ENCODE data around the gene KRT9. TPM values are rescaled to one million over a fixed set of nuclear protein-coding genes. Genes with fewer than 3 reads are reported as not detected.
"Not testable (repeated sequence)": the region's sequence is repeated elsewhere in the genome, so short reads cannot be mapped to it uniquely, and the experiment has no call there.

The KRT9 gene
- polyA plus RNA-seq, 3 donors = not detected

GRCh38 chr17:41617698-41618097 lies 45.8 kb upstream of the KRT9 start:
- H3K4me2 ChIP-seq (replicated peaks; ENCODE audit: extremely low read depth, low read length, poor library complexity, severe bottlenecking) = no peak overlapping the region
- H3K4me1 ChIP-seq (ENCODE audit: control insufficient read depth in 1 of 2, insufficient read depth in 2 of 2, low read length in 2 of 2) = no peaks in the 10 kb centered on the region
- no peaks in the 10 kb centered on the region for H3K9me3 Mint-ChIP-seq
- intact Hi-C loops (cut with micrococcal nuclease) = no loop called here
- no peaks in the 10 kb centered on the region for H4K20me1 ChIP-seq (ENCODE audit: insufficient read depth, low read length)
- H3K9me3 ChIP-seq (replicated peaks in 1 of 2; ENCODE audit: control insufficient read depth in 1 of 2, insufficient read depth in 1 of 2, low read length in 2 of 2) = no peaks in the 10 kb centered on the region
- no peak overlapping the region for H3K4me3 Mint-ChIP-seq
- H3K27me3 ChIP-seq (ENCODE audit: control insufficient read depth in 2 of 2, insufficient read depth in 2 of 2, low read length in 2 of 2) = no peaks in the 10 kb centered on the region
- no peak for TF ChIP-seq CTCF (IDR thresholded peaks at IDR 0.05)
- no peak for DNase-seq
- H3K27me3 Mint-ChIP-seq (ENCODE audit: low read depth in 3 of 3) = peaks cover 1 to 8% (median 4%) of the 10 kb centered on the region in 3 donors
- no peak overlapping the region for H3K4me3 ChIP-seq (replicated peaks in 1 of 3; ENCODE audit: low read depth in 2 of 3, low read length in 3 of 3)
- no peaks in the 10 kb centered on the region for H3K36me3 ChIP-seq (replicated peaks in 1 of 2; ENCODE audit: control insufficient read depth in 1 of 2, insufficient read depth in 2 of 2, low read length in 2 of 2)
- H3K27ac Mint-ChIP-seq = no peak overlapping the region
- H3K79me2 ChIP-seq (ENCODE audit: insufficient read depth, low read length) = no peaks in the 10 kb centered on the region
- H3K36me3 Mint-ChIP-seq = no peaks in the 10 kb centered on the region
- 88% methylated on average over 6 of the region's 11 CpGs for WGBS (ENCODE audit: insufficient coverage)
- H2AFZ ChIP-seq (ENCODE audit: insufficient read depth, low read depth, low read length, poor library complexity, severe bottlenecking) = no peak overlapping the region
- no peaks in the 10 kb centered on the region for H3K4me1 Mint-ChIP-seq
- no peak overlapping the region for H3K27ac ChIP-seq (ENCODE audit: low read depth in 1 of 2, low read length in 2 of 2)
- H3K9ac ChIP-seq (ENCODE audit: insufficient read depth, low read length, poor library complexity, severe bottlenecking) = no peak overlapping the region

- Histone ChIP-seq H3K36me3 (replicated peaks in 1 of 2; ENCODE audit: control insufficient read depth in 1 of 2, insufficient read depth in 2 of 2, low read length in 2 of 2) (no peaks in the 10 kb centered on the region), H3K4me2 (replicated peaks; ENCODE audit: extremely low read depth, low read length, poor library complexity, severe bottlenecking) (no peak overlapping the region), H3K27ac (ENCODE audit: low read depth in 1 of 2, low read length in 2 of 2) (no peak overlapping the region), H3K9me3 (replicated peaks in 1 of 2; ENCODE audit: control insufficient read depth in 1 of 2, insufficient read depth in 1 of 2, low read length in 2 of 2) (no peaks in the 10 kb centered on the region), H3K79me2 (ENCODE audit: insufficient read depth, low read length) (no peaks in the 10 kb centered on the region), H3K4me1 (ENCODE audit: control insufficient read depth in 1 of 2, insufficient read depth in 2 of 2, low read length in 2 of 2) (no peaks in the 10 kb centered on the region), H3K4me3 (replicated peaks in 1 of 3; ENCODE audit: low read depth in 2 of 3, low read length in 3 of 3) (no peak overlapping the region), H2AFZ (ENCODE audit: insufficient read depth, low read depth, low read length, poor library complexity, severe bottlenecking) (no peak overlapping the region), H4K20me1 (ENCODE audit: insufficient read depth, low read length) (no peaks in the 10 kb centered on the region), H3K27me3 (ENCODE audit: control insufficient read depth in 2 of 2, insufficient read depth in 2 of 2, low read length in 2 of 2) (no peaks in the 10 kb centered on the region), H3K9ac (ENCODE audit: insufficient read depth, low read length, poor library complexity, severe bottlenecking) (no peak overlapping the region)
- DNase-seq = no peak
- WGBS (ENCODE audit: insufficient coverage) = no CpG with 5 or more reads among the region's 3 CpGs
- Mint-ChIP-seq H3K4me1 (no peaks in the 10 kb centered on the region), H3K27me3 (ENCODE audit: low read depth in 3 of 3) (peaks cover 1 to 5% (median 4%) of the 10 kb centered on the region in 3 donors), H3K27ac (no peak overlapping the region), H3K9me3 (no peaks in the 10 kb centered on the region), H3K4me3 (no peak overlapping the region), H3K36me3 (no peaks in the 10 kb centered on the region)
- TF ChIP-seq CTCF (IDR thresholded peaks at IDR 0.05) = no peak
- intact Hi-C loops (cut with micrococcal nuclease) = no loop called here
Observed at GRCh38 chr17:41617136-41617535, 45.3 kb upstream of the KRT9 start.

- H3K27ac ChIP-seq (ENCODE audit: low read depth in 1 of 2, low read length in 2 of 2); H3K4me3 Mint-ChIP-seq; H2AFZ ChIP-seq (ENCODE audit: insufficient read depth, low read depth, low read length, poor library complexity, severe bottlenecking); H3K4me2 ChIP-seq (replicated peaks; ENCODE audit: extremely low read depth, low read length, poor library complexity, severe bottlenecking); H3K4me1 Mint-ChIP-seq; H3K27me3 Mint-ChIP-seq (ENCODE audit: low read depth in 3 of 3); H3K9ac ChIP-seq (ENCODE audit: insufficient read depth, low read length, poor library complexity, severe bottlenecking); H3K27me3 ChIP-seq (ENCODE audit: control insufficient read depth in 2 of 2, insufficient read depth in 2 of 2, low read length in 2 of 2); H3K9me3 Mint-ChIP-seq; H3K36me3 ChIP-seq (replicated peaks in 1 of 2; ENCODE audit: control insufficient read depth in 1 of 2, insufficient read depth in 2 of 2, low read length in 2 of 2); H3K4me1 ChIP-seq (ENCODE audit: control insufficient read depth in 1 of 2, insufficient read depth in 2 of 2, low read length in 2 of 2); H3K4me3 ChIP-seq (replicated peaks in 1 of 3; ENCODE audit: low read depth in 2 of 3, low read length in 3 of 3); H3K27ac Mint-ChIP-seq; H3K36me3 Mint-ChIP-seq; intact Hi-C loops (cut with micrococcal nuclease); DNase-seq; H3K79me2 ChIP-seq (ENCODE audit: insufficient read depth, low read length); H4K20me1 ChIP-seq (ENCODE audit: insufficient read depth, low read length); H3K9me3 ChIP-seq (replicated peaks in 1 of 2; ENCODE audit: control insufficient read depth in 1 of 2, insufficient read depth in 1 of 2, low read length in 2 of 2): not testable (repeated sequence)
- WGBS (ENCODE audit: insufficient coverage) = 67% methylated on average over 1 of the region's 4 CpGs
Observed at GRCh38 chr17:41616486-41616885, 44.6 kb upstream of the KRT9 start.

Measured in CD14-positive monocyte (primary cell).